ENCODE data around the gene POLR3F.

The POLR3F gene

GRCh38 chr20:18428490-18429173, 38.6 kb upstream of the POLR3F start:
- no peak overlapping the region for H3K4me2 ChIP-seq (ENCODE audit: low read length)
- no peak overlapping the region for H3K9ac ChIP-seq (ENCODE audit: low read length)
- H3K9me3 ChIP-seq (ENCODE audit: insufficient read depth, low read length): no peaks in the 10 kb centered on the region
- no peak for TF ChIP-seq EZH2phosphoT487 (IDR thresholded peaks at IDR 0.05; ENCODE audit: low read depth)
- TF ChIP-seq, protein P1, sequence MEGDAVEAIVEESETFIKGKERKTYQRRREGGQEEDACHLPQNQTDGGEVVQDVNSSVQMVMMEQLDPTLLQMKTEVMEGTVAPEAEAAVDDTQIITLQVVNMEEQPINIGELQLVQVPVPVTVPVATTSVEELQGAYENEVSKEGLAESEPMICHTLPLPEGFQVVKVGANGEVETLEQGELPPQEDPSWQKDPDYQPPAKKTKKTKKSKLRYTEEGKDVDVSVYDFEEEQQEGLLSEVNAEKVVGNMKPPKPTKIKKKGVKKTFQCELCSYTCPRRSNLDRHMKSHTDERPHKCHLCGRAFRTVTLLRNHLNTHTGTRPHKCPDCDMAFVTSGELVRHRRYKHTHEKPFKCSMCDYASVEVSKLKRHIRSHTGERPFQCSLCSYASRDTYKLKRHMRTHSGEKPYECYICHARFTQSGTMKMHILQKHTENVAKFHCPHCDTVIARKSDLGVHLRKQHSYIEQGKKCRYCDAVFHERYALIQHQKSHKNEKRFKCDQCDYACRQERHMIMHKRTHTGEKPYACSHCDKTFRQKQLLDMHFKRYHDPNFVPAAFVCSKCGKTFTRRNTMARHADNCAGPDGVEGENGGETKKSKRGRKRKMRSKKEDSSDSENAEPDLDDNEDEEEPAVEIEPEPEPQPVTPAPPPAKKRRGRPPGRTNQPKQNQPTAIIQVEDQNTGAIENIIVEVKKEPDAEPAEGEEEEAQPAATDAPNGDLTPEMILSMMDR (IDR thresholded peaks at IDR 0.05; ENCODE audit: low read depth, low read length): no peak
- no peak overlapping the region for H2AFZ ChIP-seq (ENCODE audit: low read depth, low read length)
- no peaks in the 10 kb centered on the region for H3K79me2 ChIP-seq (ENCODE audit: low read length)
- no peaks in the 10 kb centered on the region for H3K36me3 ChIP-seq (replicated peaks; ENCODE audit: low read depth, low read length)
- no peaks in the 10 kb centered on the region for H4K20me1 ChIP-seq (ENCODE audit: insufficient read depth, low read length)
- H3K27ac ChIP-seq (ENCODE audit: low read length): no peak overlapping the region
- H3K27me3 ChIP-seq (ENCODE audit: low read depth, low read length): no peaks in the 10 kb centered on the region
- no peaks in the 10 kb centered on the region for H3K4me1 ChIP-seq (ENCODE audit: low read length)
- no peak overlapping the region for H3K4me3 ChIP-seq (ENCODE audit: low read length)

- no peak overlapping the region for H2AFZ ChIP-seq (ENCODE audit: low read depth, low read length)
- no peaks in the 10 kb centered on the region for H3K4me1 ChIP-seq (ENCODE audit: low read length)
- no peak overlapping the region for H3K9ac ChIP-seq (ENCODE audit: low read length)
- no peak overlapping the region for H3K4me3 ChIP-seq (ENCODE audit: low read length)
- no peaks in the 10 kb centered on the region for H3K36me3 ChIP-seq (replicated peaks; ENCODE audit: low read depth, low read length)
- TF ChIP-seq, protein P1 (IDR thresholded peaks at IDR 0.05; ENCODE audit: low read depth, low read length): no peak
- no peaks in the 10 kb centered on the region for H3K9me3 ChIP-seq (ENCODE audit: insufficient read depth, low read length)
- H3K4me2 ChIP-seq (ENCODE audit: low read length): no peak overlapping the region
- no peaks in the 10 kb centered on the region for H3K79me2 ChIP-seq (ENCODE audit: low read length)
- no peaks in the 10 kb centered on the region for H4K20me1 ChIP-seq (ENCODE audit: insufficient read depth, low read length)
- no peaks in the 10 kb centered on the region for H3K27me3 ChIP-seq (ENCODE audit: low read depth, low read length)
- H3K27ac ChIP-seq (ENCODE audit: low read length): no peak overlapping the region
Measured at GRCh38 chr20:18430172-18430826, 36.9 kb upstream of the POLR3F start.

DNA sequence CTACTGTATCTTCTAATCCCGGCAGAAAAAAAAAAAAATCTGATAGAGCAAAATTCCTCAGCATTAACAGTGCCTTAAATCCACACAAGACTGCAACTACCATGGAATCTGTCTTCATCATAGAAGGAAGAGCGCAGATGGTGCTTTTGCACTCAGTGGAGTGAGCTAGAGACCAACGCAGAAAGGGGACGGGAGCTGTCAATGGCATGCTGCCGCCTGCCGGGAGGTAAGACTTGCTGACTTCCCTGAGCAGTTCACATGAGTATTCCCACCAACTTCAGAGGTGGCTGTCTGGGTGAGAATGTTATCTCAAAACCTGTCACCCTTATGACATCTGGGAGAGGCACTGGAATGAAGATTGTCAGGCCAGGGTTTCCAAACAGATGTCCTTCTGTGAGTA, 36.0 kb upstream of the POLR3F start:
- no peaks in the 10 kb centered on the region for H3K27me3 ChIP-seq (ENCODE audit: low read depth, low read length)
- no peak for TF ChIP-seq EZH2phosphoT487 (IDR thresholded peaks at IDR 0.05; ENCODE audit: low read depth)
- TF ChIP-seq, protein P1 (IDR thresholded peaks at IDR 0.05; ENCODE audit: low read depth, low read length): no peak
- H4K20me1 ChIP-seq (ENCODE audit: insufficient read depth, low read length): no peaks in the 10 kb centered on the region
- no peak overlapping the region for H3K4me2 ChIP-seq (ENCODE audit: low read length)
- no peak overlapping the region for H3K27ac ChIP-seq (ENCODE audit: low read length)
- no peaks in the 10 kb centered on the region for H3K36me3 ChIP-seq (replicated peaks; ENCODE audit: low read depth, low read length)
- H3K9me3 ChIP-seq (ENCODE audit: insufficient read depth, low read length): no peaks in the 10 kb centered on the region
- no peaks in the 10 kb centered on the region for H3K4me1 ChIP-seq (ENCODE audit: low read length)
- H3K79me2 ChIP-seq (ENCODE audit: low read length): no peaks in the 10 kb centered on the region
- H3K9ac ChIP-seq (ENCODE audit: low read length): no peak overlapping the region
- no peak overlapping the region for H3K4me3 ChIP-seq (ENCODE audit: low read length)
- H2AFZ ChIP-seq (ENCODE audit: low read depth, low read length): no peak overlapping the region

GRCh38 chr20:18436847-18437246, 30.3 kb upstream of the POLR3F start:
- H3K27ac ChIP-seq (ENCODE audit: low read length): no peak overlapping the region
- TF ChIP-seq, protein P1 (IDR thresholded peaks at IDR 0.05; ENCODE audit: low read depth, low read length): no peak
- no peak for TF ChIP-seq EZH2phosphoT487 (IDR thresholded peaks at IDR 0.05; ENCODE audit: low read depth)
- H4K20me1 ChIP-seq (ENCODE audit: insufficient read depth, low read length): no peaks in the 10 kb centered on the region
- peaks cover 7% of the 10 kb centered on the region for H3K4me1 ChIP-seq (ENCODE audit: low read length)
- H3K27me3 ChIP-seq (ENCODE audit: low read depth, low read length): no peaks in the 10 kb centered on the region
- H3K79me2 ChIP-seq (ENCODE audit: low read length): no peaks in the 10 kb centered on the region
- H3K4me2 ChIP-seq (ENCODE audit: low read length): peak overlapping the region; percentile 1; the same call in 1 of the 2 replicates
- H3K36me3 ChIP-seq (replicated peaks; ENCODE audit: low read depth, low read length): no peaks in the 10 kb centered on the region
- no peaks in the 10 kb centered on the region for H3K9me3 ChIP-seq (ENCODE audit: insufficient read depth, low read length)
- H3K4me3 ChIP-seq (ENCODE audit: low read length): no peak overlapping the region
- no peak overlapping the region for H3K9ac ChIP-seq (ENCODE audit: low read length)
- H2AFZ ChIP-seq (ENCODE audit: low read depth, low read length): peak overlapping the region; percentile 29; the same call in 1 of the 2 replicates
